Tibial artery (tissue), 4 donors: Measurements from ENCODE around the gene MRPL9.

Experiments
- DNase-seq, 2 donors: peaks; one replicate each; pipeline ENCODE4 v3.0.0-alpha.2; 2019
- H3K27ac ChIP-seq, 2 donors: fragments of 200-600 bp; sonication (generic) in 1 of 2; 1 replicate in 1 of 2; 2 replicates in 1 of 2; pipeline ENCODE4 v1.5.1; 2018 to 2019; ENCODE audit warnings: mild to moderate bottlenecking in 1 of 2
- H3K27me3 ChIP-seq, 2 donors: fragments of 200-600 bp; sonication (generic) in 1 of 2; one replicate each; pipeline versions ENCODE4 v1.5.1 to v1.6.0; 2016 to 2019
- H3K36me3 ChIP-seq, 3 donors: fragments of 200-600 bp; sonication (generic) in 2 of 3; one replicate each; pipeline ENCODE4 v1.5.1; 2016 to 2019; ENCODE audit warnings: mild to moderate bottlenecking in 2 of 3
- H3K4me1 ChIP-seq, 4 donors: fragments of 200-600 bp; sonication (generic) in 2 of 4; 1 replicate in 3 of 4; 2 replicates in 1 of 4; pipeline ENCODE4 v1.5.1; 2016 to 2019
- H3K4me3 ChIP-seq, 2 donors: fragments of 200-600 bp; sonication (generic) in 1 of 2; 1 replicate in 1 of 2; 2 replicates in 1 of 2; pipeline ENCODE4 v1.5.1; 2018 to 2019; ENCODE audit warnings: mild to moderate bottlenecking in 2 of 2
- H3K9me3 ChIP-seq, 3 donors: fragments of 200-600 bp; sonication (generic) in 1 of 3; one replicate each; pipeline ENCODE4 v1.5.1; 2016 to 2019
- intact Hi-C: fragments of 100-400 bp; cut with DNase I; formaldehyde crosslinking; loops from one replicate; pipeline ENCODE4 v1.15.0; 2023; ENCODE audit warnings: low total_unique reads
- TF ChIP-seq, protein P1 (sequence below), 2 experiments: fragments of 200-600 bp in 1 of 2; fragments of 450-650 bp in 1 of 2; IDR thresholded peaks; one replicate each; pipeline ENCODE4 v1.5.1; 2017 to 2019; ENCODE audit warnings: antibody characterized with exemption in 2 of 2, mild to moderate bottlenecking in 1 of 2, moderate library complexity in 1 of 2

The MRPL9 gene

GRCh38 chr1:151807131-151807530, 43.8 kb upstream of the MRPL9 start:
- Histone ChIP-seq H3K36me3 (peaks cover 0 to 10% (median 0%) of the 10 kb centered on the region in 3 donors), H3K9me3 (no peaks in the 10 kb centered on the region), H3K4me1 (no peaks in the 10 kb centered on the region), H3K27ac (no peak overlapping the region), H3K4me3 (no peak overlapping the region), H3K27me3 (peaks cover 0 to 33% of the 10 kb centered on the region in 2 donors)
- TF ChIP-seq, protein P1, sequence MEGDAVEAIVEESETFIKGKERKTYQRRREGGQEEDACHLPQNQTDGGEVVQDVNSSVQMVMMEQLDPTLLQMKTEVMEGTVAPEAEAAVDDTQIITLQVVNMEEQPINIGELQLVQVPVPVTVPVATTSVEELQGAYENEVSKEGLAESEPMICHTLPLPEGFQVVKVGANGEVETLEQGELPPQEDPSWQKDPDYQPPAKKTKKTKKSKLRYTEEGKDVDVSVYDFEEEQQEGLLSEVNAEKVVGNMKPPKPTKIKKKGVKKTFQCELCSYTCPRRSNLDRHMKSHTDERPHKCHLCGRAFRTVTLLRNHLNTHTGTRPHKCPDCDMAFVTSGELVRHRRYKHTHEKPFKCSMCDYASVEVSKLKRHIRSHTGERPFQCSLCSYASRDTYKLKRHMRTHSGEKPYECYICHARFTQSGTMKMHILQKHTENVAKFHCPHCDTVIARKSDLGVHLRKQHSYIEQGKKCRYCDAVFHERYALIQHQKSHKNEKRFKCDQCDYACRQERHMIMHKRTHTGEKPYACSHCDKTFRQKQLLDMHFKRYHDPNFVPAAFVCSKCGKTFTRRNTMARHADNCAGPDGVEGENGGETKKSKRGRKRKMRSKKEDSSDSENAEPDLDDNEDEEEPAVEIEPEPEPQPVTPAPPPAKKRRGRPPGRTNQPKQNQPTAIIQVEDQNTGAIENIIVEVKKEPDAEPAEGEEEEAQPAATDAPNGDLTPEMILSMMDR (IDR thresholded peaks at IDR 0.05) = no peak
- intact Hi-C loops = no loop called here
- DNase-seq = peak in 1 of 2 donors; percentile 40

GRCh38 chr1:151806170-151806569, 42.9 kb upstream of the MRPL9 start:
- TF ChIP-seq, protein P1 (IDR thresholded peaks at IDR 0.05) = no peak
- peaks cover 0 to 10% (median 0%) of the 10 kb centered on the region in 3 donors for H3K36me3 ChIP-seq
- H3K27me3 ChIP-seq = peaks cover 0 to 41% of the 10 kb centered on the region in 2 donors
- intact Hi-C loops = no loop called here
- no peak overlapping the region for H3K27ac ChIP-seq
- no peak overlapping the region for H3K4me3 ChIP-seq
- DNase-seq = peak in 1 of 2 donors; percentile 57
- no peaks in the 10 kb centered on the region for H3K9me3 ChIP-seq
- H3K4me1 ChIP-seq = no peaks in the 10 kb centered on the region

GRCh38 chr1:151805066-151805820, 41.9 kb upstream of the MRPL9 start, which contains the start of gene LINGO4:
Gene LINGO4 (minus strand): TSS chr1:151805419. CDS start chr1:151802704, 2,715 bp downstream.
- TF ChIP-seq, protein P1 (IDR thresholded peaks at IDR 0.05) = no peak
- DNase-seq = no peak
- H3K36me3 ChIP-seq = peaks cover 0 to 10% (median 0%) of the 10 kb centered on the region in 3 donors
- H3K4me3 ChIP-seq = no peak within 1 kb of the TSS
- H3K27ac ChIP-seq = no peak within 1 kb of the TSS
- H3K4me1 ChIP-seq = no peaks in the 10 kb centered on the region
- intact Hi-C loops = no loop called here
- peaks cover 0 to 50% of the 10 kb centered on the region in 2 donors for H3K27me3 ChIP-seq
- H3K9me3 ChIP-seq = no peaks in the 10 kb centered on the region

DNA sequence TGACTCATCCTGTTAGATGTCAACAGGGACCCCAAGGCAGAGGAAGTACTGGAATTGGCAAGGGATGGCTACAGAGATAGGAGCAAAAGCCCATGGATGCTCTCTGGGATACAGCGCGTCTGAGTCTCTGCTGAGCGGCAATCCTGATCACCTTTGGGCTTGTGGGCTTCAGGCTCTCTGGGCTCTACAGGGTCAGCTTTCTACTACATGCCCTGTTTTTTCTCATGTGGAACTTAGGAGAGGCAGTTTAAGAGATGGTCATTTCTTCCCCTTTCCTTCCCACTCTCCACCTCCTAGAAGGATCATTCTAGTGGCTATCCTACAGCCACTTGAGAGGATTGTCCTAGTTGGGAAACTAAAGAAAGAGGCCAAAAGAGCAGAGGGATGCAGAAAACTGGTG, 40.6 kb upstream of the MRPL9 start:
- Histone ChIP-seq H3K9me3 (no peaks in the 10 kb centered on the region), H3K27ac (no peak overlapping the region), H3K4me1 (no peaks in the 10 kb centered on the region), H3K4me3 (no peak overlapping the region), H3K27me3 (peaks cover 0 to 60% of the 10 kb centered on the region in 2 donors), H3K36me3 (peaks cover 0 to 10% (median 0%) of the 10 kb centered on the region in 3 donors)
- no peak for DNase-seq
- TF ChIP-seq, protein P1 (IDR thresholded peaks at IDR 0.05) = no peak
- intact Hi-C loops = no loop called here

DNA sequence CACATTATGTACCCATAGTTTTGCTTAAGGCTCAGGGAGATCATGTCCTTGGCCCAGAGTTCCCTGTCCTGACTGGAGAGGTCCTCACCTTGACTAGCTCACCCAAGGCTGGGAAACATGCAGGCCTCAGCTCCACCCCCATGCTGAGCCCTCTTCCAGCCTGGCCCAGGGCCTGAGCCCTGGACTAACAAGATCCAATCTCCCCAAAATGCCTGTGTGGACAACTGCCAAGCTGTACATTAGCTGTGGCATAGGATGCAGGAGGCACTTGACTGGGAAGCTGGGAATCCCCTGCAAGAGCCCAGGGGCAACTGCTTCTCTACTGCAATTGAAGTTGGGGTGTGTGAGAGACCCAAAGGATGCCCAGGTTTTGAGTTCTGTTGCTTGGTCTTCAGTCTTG, 39.9 kb upstream of the MRPL9 start:
- Histone ChIP-seq H3K27ac (no peak overlapping the region), H3K4me3 (no peak overlapping the region), H3K9me3 (no peaks in the 10 kb centered on the region), H3K4me1 (no peaks in the 10 kb centered on the region), H3K27me3 (peaks cover 0 to 64% of the 10 kb centered on the region in 2 donors), H3K36me3 (peaks cover 0 to 10% (median 0%) of the 10 kb centered on the region in 3 donors)
- DNase-seq = no peak
- TF ChIP-seq, protein P1 (IDR thresholded peaks at IDR 0.05) = no peak
- intact Hi-C loops = no loop called here
